K562 (cell line): Measurements from ENCODE around the gene TNFAIP3. TPM values are rescaled to one million over a fixed set of nuclear protein-coding genes. Genes with fewer than 3 reads are reported as not detected.
A peak's percentile ranks its signal among the peaks of the same experiment; 100 is the strongest.

Experiments
- C11orf30 ChIP-seq: fragments of 450-650 bp; IDR thresholded peaks from 2 replicates; pipeline ENCODE4 v1.6.1; 2016; ENCODE audit warnings: low read depth, mild to moderate bottlenecking
- FOXM1 ChIP-seq, 2 experiments: fragments of 450-650 bp in 1 of 2; sonication (generic) in 1 of 2; formaldehyde crosslinking in 1 of 2; IDR thresholded peaks; 2 replicates each; pipeline versions ENCODE4 v1.6.1 to v1.9.0; 2017 to 2022; ENCODE audit warnings: low read depth in 2 of 2, mild to moderate bottlenecking in 2 of 2, missing genetic modification reagents in 1 of 2, moderate library complexity in 1 of 2
- HNRNPK ChIP-seq: fragments of 200-400 bp; formaldehyde crosslinking; IDR thresholded peaks from one replicate; pipeline ENCODE4 v1.6.1; 2018; ENCODE audit warnings: mild to moderate bottlenecking, low read depth, low read length; ENCODE audit not compliant: poor library complexity, severe bottlenecking
- HNRNPL ChIP-seq: fragments of 200-400 bp; formaldehyde crosslinking; IDR thresholded peaks from 2 replicates; pipeline ENCODE4 v1.6.1; 2017; ENCODE audit warnings: low read depth, mild to moderate bottlenecking, low read length
- JUNB ChIP-seq: fragments of 450-650 bp; formaldehyde crosslinking; conservative IDR thresholded peaks from 2 replicates; pipeline ENCODE4 v1.4.0; 2020; ENCODE audit warnings: mild to moderate bottlenecking
- KLF13 ChIP-seq: fragments of 450-650 bp; IDR thresholded peaks from 2 replicates; pipeline ENCODE4 v1.6.1; 2016; ENCODE audit warnings: missing genetic modification characterization, low read depth, mild to moderate bottlenecking, missing compliant biosample characterization, moderate library complexity, borderline replicate concordance
- NR4A1 ChIP-seq, 2 experiments: fragments of 250-450 bp in 1 of 2; fragments of 450-650 bp in 1 of 2; sonication (Bioruptor Pico) in 1 of 2; IDR thresholded peaks; 2 replicates each; pipeline versions ENCODE4 v1.4.0 to v1.6.1; 2016 to 2020; ENCODE audit warnings: mild to moderate bottlenecking in 2 of 2, missing compliant biosample characterization in 1 of 2, missing genetic modification characterization in 1 of 2, moderate library complexity in 1 of 2
- ZNF785 ChIP-seq: fragments of 250-450 bp; sonication (Bioruptor Pico); IDR thresholded peaks from 2 replicates; pipeline ENCODE4 v1.4.0; 2020; ENCODE audit warnings: mild to moderate bottlenecking
- polyA plus RNA-seq, 8 experiments: library from polyadenylated mRNA; depleted of rRNA in 4 of 8; stranded (reverse) in 5 of 8; unstranded in 3 of 8; fragments of >200 nt; fragmentation: Nextera tagmentation in 2 of 8; fragmentation: Illumina TruSeq in 1 of 8; extraction: Ambion mirVana in 2 of 8; extraction: Trizol in 1 of 8; gene quantifications; 2 replicates each; pipeline versions ENCODE4 v1.2.1 to v1.2.3, GENCODE V29; 2011 to 2014; ENCODE audit warnings: inconsistent platforms in 1 of 8, missing spikeins in 1 of 8
- total RNA-seq, 7 experiments: library from RNA; depleted of rRNA in 6 of 7; stranded (reverse); fragments of >200 nt in 6 of 7; fragmentation: Illumina TruSeq in 2 of 7; extraction: Trizol in 2 of 7; gene quantifications; 2 replicates each; pipeline versions ENCODE4 v1.2.1 to v1.2.3, GENCODE V29; 2011 to 2021; ENCODE audit warnings: low replicate concordance in 1 of 7
- TF ChIP-seq, protein P1 (sequence below): fragments of 450-650 bp; IDR thresholded peaks from 2 replicates; pipeline ENCODE4 v1.6.1; 2016; ENCODE audit warnings: low read depth
- TF ChIP-seq, protein P2 (sequence below): sonication (generic); formaldehyde crosslinking; IDR thresholded peaks from 2 replicates; pipeline ENCODE4 v1.8.1; 2023; ENCODE audit warnings: missing genetic modification reagents, mild to moderate bottlenecking, borderline replicate concordance
- TF ChIP-seq, protein P3 (sequence below): fragments of 450-650 bp; IDR thresholded peaks from 2 replicates; pipeline ENCODE4 v1.6.1; 2016; ENCODE audit warnings: antibody characterized with exemption

Gene TNFAIP3
- total and polyA plus RNA-seq, 9 of the 15 experiments (the other 6 are each of a cell fraction or from before 2014, with no cell fraction given): 0.79 to 17.0 (median 6.4) TPM

DNA sequence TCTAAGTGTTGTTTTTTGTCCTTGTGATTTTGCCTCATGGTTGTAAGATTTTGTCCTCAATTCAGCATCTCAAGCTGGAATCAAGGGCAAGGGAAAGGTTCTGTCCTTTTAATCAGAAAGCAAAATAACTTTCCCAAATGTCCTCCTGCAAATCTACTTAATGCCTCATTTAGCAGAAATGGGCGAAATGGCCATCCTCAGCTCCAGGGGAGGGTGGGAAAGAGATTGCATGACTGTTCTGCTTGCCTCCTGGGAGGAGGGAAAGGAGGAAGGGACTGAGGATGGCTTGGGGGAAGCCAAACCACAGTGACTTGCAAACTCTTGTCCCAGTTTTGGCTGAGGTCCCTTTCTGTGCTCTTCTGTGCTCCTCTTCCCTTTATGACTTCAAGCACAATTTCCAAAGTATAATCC, 43.4 kb downstream of the TNFAIP3 start (continued):
- TF ChIP-seq, protein P1, sequence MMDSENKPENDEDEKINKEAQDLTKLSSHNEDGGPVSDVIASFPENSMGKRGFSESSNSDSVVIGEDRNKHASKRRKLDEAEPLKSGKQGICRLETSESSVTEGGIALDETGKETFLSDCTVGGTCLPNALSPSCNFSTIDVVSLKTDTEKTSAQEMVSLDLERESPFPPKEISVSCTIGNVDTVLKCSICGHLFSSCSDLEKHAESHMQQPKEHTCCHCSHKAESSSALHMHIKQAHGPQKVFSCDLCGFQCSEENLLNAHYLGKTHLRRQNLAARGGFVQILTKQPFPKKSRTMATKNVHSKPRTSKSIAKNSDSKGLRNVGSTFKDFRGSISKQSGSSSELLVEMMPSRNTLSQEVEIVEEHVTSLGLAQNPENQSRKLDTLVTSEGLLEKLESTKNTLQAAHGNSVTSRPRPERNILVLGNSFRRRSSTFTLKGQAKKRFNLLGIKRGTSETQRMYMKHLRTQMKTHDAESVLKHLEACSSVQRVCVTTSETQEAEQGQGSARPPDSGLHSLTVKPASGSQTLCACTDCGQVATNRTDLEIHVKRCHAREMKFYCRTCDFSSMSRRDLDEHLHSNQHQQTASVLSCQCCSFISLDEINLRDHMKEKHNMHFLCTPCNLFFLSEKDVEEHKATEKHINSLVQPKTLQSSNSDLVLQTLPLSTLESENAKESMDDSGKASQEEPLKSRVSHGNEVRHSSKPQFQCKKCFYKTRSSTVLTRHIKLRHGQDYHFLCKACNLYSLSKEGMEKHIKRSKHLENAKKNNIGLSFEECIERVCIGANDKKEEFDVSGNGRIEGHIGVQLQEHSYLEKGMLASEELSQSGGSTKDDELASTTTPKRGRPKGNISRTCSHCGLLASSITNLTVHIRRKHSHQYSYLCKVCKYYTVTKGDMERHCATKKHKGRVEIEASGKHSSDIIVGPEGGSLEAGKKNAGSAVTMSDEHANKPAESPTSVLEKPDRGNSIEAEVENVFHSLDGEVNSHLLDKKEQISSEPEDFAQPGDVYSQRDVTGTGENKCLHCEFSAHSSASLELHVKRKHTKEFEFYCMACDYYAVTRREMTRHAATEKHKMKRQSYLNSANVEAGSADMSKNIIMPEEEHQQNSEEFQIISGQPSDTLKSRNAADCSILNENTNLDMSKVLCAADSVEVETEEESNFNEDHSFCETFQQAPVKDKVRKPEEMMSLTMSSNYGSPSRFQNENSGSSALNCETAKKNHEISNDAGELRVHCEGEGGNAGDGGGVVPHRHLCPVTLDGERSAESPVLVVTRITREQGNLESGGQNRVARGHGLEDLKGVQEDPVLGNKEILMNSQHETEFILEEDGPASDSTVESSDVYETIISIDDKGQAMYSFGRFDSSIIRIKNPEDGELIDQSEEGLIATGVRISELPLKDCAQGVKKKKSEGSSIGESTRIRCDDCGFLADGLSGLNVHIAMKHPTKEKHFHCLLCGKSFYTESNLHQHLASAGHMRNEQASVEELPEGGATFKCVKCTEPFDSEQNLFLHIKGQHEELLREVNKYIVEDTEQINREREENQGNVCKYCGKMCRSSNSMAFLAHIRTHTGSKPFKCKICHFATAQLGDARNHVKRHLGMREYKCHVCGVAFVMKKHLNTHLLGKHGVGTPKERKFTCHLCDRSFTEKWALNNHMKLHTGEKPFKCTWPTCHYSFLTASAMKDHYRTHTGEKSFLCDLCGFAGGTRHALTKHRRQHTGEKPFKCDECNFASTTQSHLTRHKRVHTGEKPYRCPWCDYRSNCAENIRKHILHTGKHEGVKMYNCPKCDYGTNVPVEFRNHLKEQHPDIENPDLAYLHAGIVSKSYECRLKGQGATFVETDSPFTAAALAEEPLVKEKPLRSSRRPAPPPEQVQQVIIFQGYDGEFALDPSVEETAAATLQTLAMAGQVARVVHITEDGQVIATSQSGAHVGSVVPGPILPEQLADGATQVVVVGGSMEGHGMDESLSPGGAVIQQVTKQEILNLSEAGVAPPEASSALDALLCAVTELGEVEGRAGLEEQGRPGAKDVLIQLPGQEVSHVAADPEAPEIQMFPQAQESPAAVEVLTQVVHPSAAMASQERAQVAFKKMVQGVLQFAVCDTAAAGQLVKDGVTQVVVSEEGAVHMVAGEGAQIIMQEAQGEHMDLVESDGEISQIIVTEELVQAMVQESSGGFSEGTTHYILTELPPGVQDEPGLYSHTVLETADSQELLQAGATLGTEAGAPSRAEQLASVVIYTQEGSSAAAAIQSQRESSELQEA: no peak
- TF ChIP-seq FOXM1 (IDR thresholded peaks at IDR 0.05; ENCODE audit: low read depth) (no peak), FOXM1 (CRISPR knock-in tag; IDR thresholded peaks at IDR 0.05; ENCODE audit: low read depth) (no peak), ZNF785 (CRISPR knock-in tag) (no peak), NR4A1 (CRISPR knock-in tag; IDR thresholded peaks at IDR 0.05) (peak; percentile 93; the same call in 1 of the 2 replicates), NR4A1 (tag; IDR thresholded peaks at IDR 0.05) (peak; percentile 81; the same call in 1 of the 2 replicates), KLF13 (0 out of 2 replicates have a peak, but pooled peaks have one; percentile 6), HNRNPK (no peak), HNRNPL (no peak), JUNB (CRISPR knock-in tag) (0 out of 2 replicates have a peak, but pooled peaks have one; percentile 36), C11orf30 (peak; percentile 98)
- TF ChIP-seq, protein P2, sequence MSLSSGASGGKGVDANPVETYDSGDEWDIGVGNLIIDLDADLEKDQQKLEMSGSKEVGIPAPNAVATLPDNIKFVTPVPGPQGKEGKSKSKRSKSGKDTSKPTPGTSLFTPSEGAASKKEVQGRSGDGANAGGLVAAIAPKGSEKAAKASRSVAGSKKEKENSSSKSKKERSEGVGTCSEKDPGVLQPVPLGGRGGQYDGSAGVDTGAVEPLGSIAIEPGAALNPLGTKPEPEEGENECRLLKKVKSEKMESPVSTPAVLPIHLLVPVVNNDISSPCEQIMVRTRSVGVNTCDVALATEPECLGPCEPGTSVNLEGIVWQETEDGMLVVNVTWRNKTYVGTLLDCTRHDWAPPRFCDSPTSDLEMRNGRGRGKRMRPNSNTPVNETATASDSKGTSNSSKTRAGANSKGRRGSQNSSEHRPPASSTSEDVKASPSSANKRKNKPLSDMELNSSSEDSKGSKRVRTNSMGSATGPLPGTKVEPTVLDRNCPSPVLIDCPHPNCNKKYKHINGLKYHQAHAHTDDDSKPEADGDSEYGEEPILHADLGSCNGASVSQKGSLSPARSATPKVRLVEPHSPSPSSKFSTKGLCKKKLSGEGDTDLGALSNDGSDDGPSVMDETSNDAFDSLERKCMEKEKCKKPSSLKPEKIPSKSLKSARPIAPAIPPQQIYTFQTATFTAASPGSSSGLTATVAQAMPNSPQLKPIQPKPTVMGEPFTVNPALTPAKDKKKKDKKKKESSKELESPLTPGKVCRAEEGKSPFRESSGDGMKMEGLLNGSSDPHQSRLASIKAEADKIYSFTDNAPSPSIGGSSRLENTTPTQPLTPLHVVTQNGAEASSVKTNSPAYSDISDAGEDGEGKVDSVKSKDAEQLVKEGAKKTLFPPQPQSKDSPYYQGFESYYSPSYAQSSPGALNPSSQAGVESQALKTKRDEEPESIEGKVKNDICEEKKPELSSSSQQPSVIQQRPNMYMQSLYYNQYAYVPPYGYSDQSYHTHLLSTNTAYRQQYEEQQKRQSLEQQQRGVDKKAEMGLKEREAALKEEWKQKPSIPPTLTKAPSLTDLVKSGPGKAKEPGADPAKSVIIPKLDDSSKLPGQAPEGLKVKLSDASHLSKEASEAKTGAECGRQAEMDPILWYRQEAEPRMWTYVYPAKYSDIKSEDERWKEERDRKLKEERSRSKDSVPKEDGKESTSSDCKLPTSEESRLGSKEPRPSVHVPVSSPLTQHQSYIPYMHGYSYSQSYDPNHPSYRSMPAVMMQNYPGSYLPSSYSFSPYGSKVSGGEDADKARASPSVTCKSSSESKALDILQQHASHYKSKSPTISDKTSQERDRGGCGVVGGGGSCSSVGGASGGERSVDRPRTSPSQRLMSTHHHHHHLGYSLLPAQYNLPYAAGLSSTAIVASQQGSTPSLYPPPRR (CRISPR knock-in tag): no peak
- TF ChIP-seq, protein P3, sequence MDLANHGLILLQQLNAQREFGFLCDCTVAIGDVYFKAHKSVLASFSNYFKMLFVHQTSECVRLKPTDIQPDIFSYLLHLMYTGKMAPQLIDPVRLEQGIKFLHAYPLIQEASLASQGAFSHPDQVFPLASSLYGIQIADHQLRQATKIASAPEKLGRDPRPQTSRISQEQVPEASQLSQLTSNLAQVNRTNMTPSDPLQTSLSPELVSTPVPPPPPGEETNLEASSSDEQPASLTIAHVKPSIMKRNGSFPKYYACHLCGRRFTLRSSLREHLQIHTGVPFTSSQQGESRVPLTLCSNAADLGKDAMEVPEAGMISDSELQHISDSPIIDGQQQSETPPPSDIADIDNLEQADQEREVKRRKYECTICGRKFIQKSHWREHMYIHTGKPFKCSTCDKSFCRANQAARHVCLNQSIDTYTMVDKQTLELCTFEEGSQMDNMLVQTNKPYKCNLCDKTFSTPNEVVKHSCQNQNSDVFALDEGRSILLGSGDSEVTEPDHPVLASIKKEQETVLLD: peak; percentile 60; the same call in 1 of the 2 replicates
